SK-N-SH (cell line): ENCODE measurements around the gene THPO.

ENCODE experiments used
- CHD2 ChIP-seq: fragments of 150-350 bp; IDR thresholded peaks from 2 replicates; pipeline ENCODE4 v1.6.1; 2018; ENCODE audit warnings: low read length; ENCODE audit not compliant: partially characterized antibody
- ELF1 ChIP-seq: IDR thresholded peaks from 2 replicates; pipeline ENCODE4 v1.4.0; 2012
- EP300 ChIP-seq, 2 experiments: IDR thresholded peaks; 2 replicates each; pipeline versions ENCODE4 v1.4.0 to v1.6.1; 2012; ENCODE audit warnings: borderline replicate concordance in 1 of 2, low read depth in 1 of 2, low read length in 1 of 2
- FOXJ3 ChIP-seq: sonication (generic); formaldehyde crosslinking; IDR thresholded peaks from 2 replicates; pipeline ENCODE4 v1.5.1; 2020; ENCODE audit warnings: mild to moderate bottlenecking, missing genetic modification reagents
- POLR2AphosphoS5 ChIP-seq: IDR thresholded peaks from 2 replicates; pipeline ENCODE4 v1.6.1; 2012; ENCODE audit warnings: low read depth, low read length
- RFX5 ChIP-seq: IDR thresholded peaks from 2 replicates; pipeline ENCODE4 v1.6.1; 2012; ENCODE audit warnings: mild to moderate bottlenecking, improper control_type of control experiment, low read length
- SMC3 ChIP-seq: IDR thresholded peaks from 2 replicates; pipeline ENCODE4 v1.6.1; 2012; ENCODE audit warnings: low read depth, low read length, improper control_type of control experiment
- TAF1 ChIP-seq: IDR thresholded peaks from 2 replicates; pipeline ENCODE4 v1.6.1; 2012; ENCODE audit warnings: low read depth, mild to moderate bottlenecking, low read length, moderate library complexity, borderline replicate concordance
- TF ChIP-seq, protein P1 (sequence below): fragments of 200-600 bp; sonication (generic); IDR thresholded peaks from 2 replicates; pipeline ENCODE4 v1.6.1; 2017; ENCODE audit warnings: antibody characterized with exemption, mild to moderate bottlenecking, moderate library complexity
- TF ChIP-seq, protein P2 (sequence below): IDR thresholded peaks from 2 replicates; pipeline ENCODE4 v1.6.1; 2012; ENCODE audit warnings: mild to moderate bottlenecking, low read depth, low read length, moderate library complexity
- TF ChIP-seq, protein P3 (sequence below): IDR thresholded peaks from 2 replicates; pipeline ENCODE4 v1.4.0; 2012; ENCODE audit warnings: low read depth
- TF ChIP-seq, protein P4 (sequence below): fragments of 150-350 bp; IDR thresholded peaks from 2 replicates; pipeline ENCODE4 v1.6.1; 2017; ENCODE audit warnings: antibody characterized with exemption, low read length, low read depth, borderline replicate concordance

DNA sequence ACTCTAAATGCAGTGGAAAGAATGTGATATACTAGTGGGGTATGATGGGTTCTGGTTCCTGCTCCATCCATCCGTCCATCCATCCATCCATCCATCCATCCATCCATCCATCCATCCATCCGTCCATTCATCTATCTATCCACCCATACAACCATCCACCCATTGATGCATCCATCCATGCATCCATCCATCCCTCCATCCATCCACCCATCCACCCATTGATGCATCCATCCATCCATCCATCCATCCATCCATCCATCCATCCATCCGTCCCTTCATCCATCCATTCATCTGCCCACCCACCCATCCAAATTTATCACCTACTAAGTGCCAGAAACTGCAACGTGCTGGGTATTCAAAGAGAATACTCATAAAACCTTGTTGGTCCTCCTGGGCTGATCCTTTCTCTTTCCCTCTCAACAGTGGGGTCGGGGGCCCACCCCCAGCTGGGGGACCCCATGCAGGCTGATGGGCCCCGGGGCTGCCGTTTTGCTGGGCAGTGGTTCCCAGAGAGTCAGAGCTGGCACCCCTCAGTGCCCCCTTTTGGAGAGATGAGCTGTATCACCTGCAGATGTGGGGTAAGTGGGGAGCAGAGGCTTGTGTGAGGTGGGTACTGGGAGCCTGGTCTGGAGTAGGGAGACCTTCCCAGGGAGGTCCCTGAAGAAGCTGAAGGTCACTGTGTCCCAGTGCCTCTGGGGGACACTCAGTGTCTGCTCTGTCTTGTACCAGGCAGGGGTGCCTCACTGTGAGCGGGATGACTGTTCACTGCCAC is 10.3 kb upstream of the THPO start:
- TF ChIP-seq, protein P1, sequence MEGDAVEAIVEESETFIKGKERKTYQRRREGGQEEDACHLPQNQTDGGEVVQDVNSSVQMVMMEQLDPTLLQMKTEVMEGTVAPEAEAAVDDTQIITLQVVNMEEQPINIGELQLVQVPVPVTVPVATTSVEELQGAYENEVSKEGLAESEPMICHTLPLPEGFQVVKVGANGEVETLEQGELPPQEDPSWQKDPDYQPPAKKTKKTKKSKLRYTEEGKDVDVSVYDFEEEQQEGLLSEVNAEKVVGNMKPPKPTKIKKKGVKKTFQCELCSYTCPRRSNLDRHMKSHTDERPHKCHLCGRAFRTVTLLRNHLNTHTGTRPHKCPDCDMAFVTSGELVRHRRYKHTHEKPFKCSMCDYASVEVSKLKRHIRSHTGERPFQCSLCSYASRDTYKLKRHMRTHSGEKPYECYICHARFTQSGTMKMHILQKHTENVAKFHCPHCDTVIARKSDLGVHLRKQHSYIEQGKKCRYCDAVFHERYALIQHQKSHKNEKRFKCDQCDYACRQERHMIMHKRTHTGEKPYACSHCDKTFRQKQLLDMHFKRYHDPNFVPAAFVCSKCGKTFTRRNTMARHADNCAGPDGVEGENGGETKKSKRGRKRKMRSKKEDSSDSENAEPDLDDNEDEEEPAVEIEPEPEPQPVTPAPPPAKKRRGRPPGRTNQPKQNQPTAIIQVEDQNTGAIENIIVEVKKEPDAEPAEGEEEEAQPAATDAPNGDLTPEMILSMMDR, result no peak
- no peak for TF ChIP-seq FOXJ3
- TF ChIP-seq, protein P2, sequence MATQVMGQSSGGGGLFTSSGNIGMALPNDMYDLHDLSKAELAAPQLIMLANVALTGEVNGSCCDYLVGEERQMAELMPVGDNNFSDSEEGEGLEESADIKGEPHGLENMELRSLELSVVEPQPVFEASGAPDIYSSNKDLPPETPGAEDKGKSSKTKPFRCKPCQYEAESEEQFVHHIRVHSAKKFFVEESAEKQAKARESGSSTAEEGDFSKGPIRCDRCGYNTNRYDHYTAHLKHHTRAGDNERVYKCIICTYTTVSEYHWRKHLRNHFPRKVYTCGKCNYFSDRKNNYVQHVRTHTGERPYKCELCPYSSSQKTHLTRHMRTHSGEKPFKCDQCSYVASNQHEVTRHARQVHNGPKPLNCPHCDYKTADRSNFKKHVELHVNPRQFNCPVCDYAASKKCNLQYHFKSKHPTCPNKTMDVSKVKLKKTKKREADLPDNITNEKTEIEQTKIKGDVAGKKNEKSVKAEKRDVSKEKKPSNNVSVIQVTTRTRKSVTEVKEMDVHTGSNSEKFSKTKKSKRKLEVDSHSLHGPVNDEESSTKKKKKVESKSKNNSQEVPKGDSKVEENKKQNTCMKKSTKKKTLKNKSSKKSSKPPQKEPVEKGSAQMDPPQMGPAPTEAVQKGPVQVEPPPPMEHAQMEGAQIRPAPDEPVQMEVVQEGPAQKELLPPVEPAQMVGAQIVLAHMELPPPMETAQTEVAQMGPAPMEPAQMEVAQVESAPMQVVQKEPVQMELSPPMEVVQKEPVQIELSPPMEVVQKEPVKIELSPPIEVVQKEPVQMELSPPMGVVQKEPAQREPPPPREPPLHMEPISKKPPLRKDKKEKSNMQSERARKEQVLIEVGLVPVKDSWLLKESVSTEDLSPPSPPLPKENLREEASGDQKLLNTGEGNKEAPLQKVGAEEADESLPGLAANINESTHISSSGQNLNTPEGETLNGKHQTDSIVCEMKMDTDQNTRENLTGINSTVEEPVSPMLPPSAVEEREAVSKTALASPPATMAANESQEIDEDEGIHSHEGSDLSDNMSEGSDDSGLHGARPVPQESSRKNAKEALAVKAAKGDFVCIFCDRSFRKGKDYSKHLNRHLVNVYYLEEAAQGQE, result no peak
- TF ChIP-seq, protein P3, sequence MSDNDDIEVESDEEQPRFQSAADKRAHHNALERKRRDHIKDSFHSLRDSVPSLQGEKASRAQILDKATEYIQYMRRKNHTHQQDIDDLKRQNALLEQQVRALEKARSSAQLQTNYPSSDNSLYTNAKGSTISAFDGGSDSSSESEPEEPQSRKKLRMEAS, result no peak
- TF ChIP-seq TAF1, result no peak
- TF ChIP-seq SMC3, result no peak
- TF ChIP-seq EP300 (IDR thresholded peaks at IDR 0.05; ENCODE audit: borderline replicate concordance in 1 of 2, low read depth in 1 of 2, low read length in 1 of 2), result no peak
- TF ChIP-seq RFX5, result no peak
- no peak for TF ChIP-seq POLR2AphosphoS5
- TF ChIP-seq, protein P4, sequence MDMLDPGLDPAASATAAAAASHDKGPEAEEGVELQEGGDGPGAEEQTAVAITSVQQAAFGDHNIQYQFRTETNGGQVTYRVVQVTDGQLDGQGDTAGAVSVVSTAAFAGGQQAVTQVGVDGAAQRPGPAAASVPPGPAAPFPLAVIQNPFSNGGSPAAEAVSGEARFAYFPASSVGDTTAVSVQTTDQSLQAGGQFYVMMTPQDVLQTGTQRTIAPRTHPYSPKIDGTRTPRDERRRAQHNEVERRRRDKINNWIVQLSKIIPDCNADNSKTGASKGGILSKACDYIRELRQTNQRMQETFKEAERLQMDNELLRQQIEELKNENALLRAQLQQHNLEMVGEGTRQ, result no peak
- TF ChIP-seq ELF1, result no peak
- TF ChIP-seq CHD2, result no peak
